ENCODE data around the gene PRDM10. TPM values are rescaled to one million over a fixed set of nuclear protein-coding genes. Genes with fewer than 3 reads are reported as not detected.

PRDM10 gene
- total RNA-seq, 1 donor = 8.0 TPM

- TF ChIP-seq, protein P1, sequence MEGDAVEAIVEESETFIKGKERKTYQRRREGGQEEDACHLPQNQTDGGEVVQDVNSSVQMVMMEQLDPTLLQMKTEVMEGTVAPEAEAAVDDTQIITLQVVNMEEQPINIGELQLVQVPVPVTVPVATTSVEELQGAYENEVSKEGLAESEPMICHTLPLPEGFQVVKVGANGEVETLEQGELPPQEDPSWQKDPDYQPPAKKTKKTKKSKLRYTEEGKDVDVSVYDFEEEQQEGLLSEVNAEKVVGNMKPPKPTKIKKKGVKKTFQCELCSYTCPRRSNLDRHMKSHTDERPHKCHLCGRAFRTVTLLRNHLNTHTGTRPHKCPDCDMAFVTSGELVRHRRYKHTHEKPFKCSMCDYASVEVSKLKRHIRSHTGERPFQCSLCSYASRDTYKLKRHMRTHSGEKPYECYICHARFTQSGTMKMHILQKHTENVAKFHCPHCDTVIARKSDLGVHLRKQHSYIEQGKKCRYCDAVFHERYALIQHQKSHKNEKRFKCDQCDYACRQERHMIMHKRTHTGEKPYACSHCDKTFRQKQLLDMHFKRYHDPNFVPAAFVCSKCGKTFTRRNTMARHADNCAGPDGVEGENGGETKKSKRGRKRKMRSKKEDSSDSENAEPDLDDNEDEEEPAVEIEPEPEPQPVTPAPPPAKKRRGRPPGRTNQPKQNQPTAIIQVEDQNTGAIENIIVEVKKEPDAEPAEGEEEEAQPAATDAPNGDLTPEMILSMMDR (IDR thresholded peaks at IDR 0.05; ENCODE audit: extremely low read depth, low read depth, low read length) = no peak
- H3K4me2 ChIP-seq (ENCODE audit: insufficient read depth, low read length) = no peak overlapping the region
- H4K20me1 ChIP-seq (ENCODE audit: insufficient read depth, low read length) = no peaks in the 10 kb centered on the region
- no peak overlapping the region for H3K27ac ChIP-seq (ENCODE audit: low read depth, low read length)
- H3K27me3 ChIP-seq (ENCODE audit: insufficient read depth, low read length) = no peaks in the 10 kb centered on the region
- DNase-seq (ENCODE audit: insufficient read length, low spot score, missing footprints) = no peak
- no peak overlapping the region for H2AFZ ChIP-seq (ENCODE audit: low read length)
- no peaks in the 10 kb centered on the region for H3K9me3 ChIP-seq (ENCODE audit: low read depth, low read length)
- H3K4me3 ChIP-seq (ENCODE audit: insufficient read depth, low read length) = no peak overlapping the region
- H3K4me1 ChIP-seq (ENCODE audit: insufficient read depth, low read length) = peaks cover 5% of the 10 kb centered on the region
- no peaks in the 10 kb centered on the region for H3K36me3 ChIP-seq (ENCODE audit: insufficient read depth, low read length)
- no peaks in the 10 kb centered on the region for H3K79me2 ChIP-seq (ENCODE audit: insufficient read depth, low read length)
Observed at GRCh38 chr11:130047141-130047540, 44.5 kb upstream of the PRDM10 start.

DNA sequence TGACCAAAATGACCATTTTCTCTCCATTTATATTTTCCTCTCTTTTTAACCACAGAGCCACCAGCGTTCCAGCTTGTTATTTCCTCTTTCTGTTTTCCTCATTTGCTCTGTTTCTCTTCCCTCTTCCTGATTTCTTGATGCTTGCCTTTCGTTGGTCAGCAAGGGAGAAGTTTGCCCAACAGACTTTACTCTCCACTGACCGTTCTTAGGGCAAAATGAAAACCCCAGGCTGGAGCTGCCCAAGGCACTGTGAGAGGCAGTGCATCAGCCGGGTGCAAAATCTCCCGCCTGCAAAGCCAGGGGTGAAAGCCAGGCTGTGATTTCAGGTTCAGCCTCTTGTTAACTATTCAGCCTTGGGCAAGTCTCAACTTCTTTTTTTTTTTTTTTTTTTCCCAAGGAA lies 40.9 kb upstream of the PRDM10 start:
- H2AFZ ChIP-seq (ENCODE audit: low read length) = peak overlapping the region; percentile 4
- TF ChIP-seq, protein P1 (IDR thresholded peaks at IDR 0.05; ENCODE audit: extremely low read depth, low read depth, low read length) = no peak
- no peak for DNase-seq (ENCODE audit: insufficient read length, low spot score, missing footprints)

GRCh38 chr11:130042093-130042591 lies 39.5 kb upstream of the PRDM10 start:
- Histone ChIP-seq H3K27me3 (ENCODE audit: insufficient read depth, low read length) (no peaks in the 10 kb centered on the region), H3K4me3 (ENCODE audit: insufficient read depth, low read length) (no peak overlapping the region), H3K79me2 (ENCODE audit: insufficient read depth, low read length) (no peaks in the 10 kb centered on the region), H3K9me3 (ENCODE audit: low read depth, low read length) (no peaks in the 10 kb centered on the region), H4K20me1 (ENCODE audit: insufficient read depth, low read length) (no peaks in the 10 kb centered on the region), H3K36me3 (ENCODE audit: insufficient read depth, low read length) (no peaks in the 10 kb centered on the region), H2AFZ (ENCODE audit: low read length) (no peak overlapping the region), H3K4me1 (ENCODE audit: insufficient read depth, low read length) (peaks cover 8% of the 10 kb centered on the region), H3K4me2 (ENCODE audit: insufficient read depth, low read length) (no peak overlapping the region), H3K27ac (ENCODE audit: low read depth, low read length) (no peak overlapping the region)
- TF ChIP-seq, protein P1 (IDR thresholded peaks at IDR 0.05; ENCODE audit: extremely low read depth, low read depth, low read length) = no peak
- DNase-seq (ENCODE audit: insufficient read length, low spot score, missing footprints) = peak; percentile 98

More for the DNA sequence above, 40.9 kb upstream of the PRDM10 start:
- no peaks in the 10 kb centered on the region for H3K27me3 ChIP-seq (ENCODE audit: insufficient read depth, low read length)
- no peak overlapping the region for H3K27ac ChIP-seq (ENCODE audit: low read depth, low read length)
- H4K20me1 ChIP-seq (ENCODE audit: insufficient read depth, low read length) = no peaks in the 10 kb centered on the region
- no peak overlapping the region for H3K4me2 ChIP-seq (ENCODE audit: insufficient read depth, low read length)
- H3K9me3 ChIP-seq (ENCODE audit: low read depth, low read length) = no peaks in the 10 kb centered on the region
- H3K36me3 ChIP-seq (ENCODE audit: insufficient read depth, low read length) = no peaks in the 10 kb centered on the region
- no peaks in the 10 kb centered on the region for H3K79me2 ChIP-seq (ENCODE audit: insufficient read depth, low read length)
- no peak overlapping the region for H3K4me3 ChIP-seq (ENCODE audit: insufficient read depth, low read length)
- peaks cover 3% of the 10 kb centered on the region for H3K4me1 ChIP-seq (ENCODE audit: insufficient read depth, low read length)

DNA sequence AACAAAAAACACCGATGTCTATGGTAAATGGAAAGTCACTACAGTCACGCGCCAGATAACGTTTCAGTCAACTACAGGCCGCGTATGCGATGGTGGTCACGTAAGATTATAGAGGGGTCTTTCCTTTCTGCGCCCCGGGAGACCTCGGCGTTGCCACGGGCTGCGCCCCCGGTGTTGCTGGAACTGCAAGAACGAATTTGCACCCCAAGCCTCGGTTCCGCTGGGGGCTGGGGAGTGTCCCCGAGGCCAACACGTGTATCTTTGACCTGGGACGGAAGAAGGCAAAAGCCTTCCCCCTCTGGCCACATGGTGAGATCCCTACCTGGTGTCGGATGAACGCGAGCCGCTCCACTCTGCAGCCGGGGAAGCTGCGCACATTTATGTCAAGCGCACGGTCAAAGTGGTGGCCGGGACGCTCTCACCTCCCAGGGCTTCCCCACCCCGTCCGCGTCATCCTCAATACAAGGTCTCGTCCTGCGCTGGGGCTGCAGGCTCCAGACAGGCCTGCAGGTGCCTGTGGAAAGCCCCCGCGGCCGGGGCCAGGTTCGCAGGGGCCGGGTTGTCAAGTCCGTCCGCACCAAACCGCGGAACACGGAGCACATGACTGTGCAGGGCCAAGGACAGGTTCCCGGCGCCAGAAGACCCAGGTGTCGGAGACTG lies 37.8 kb upstream of the PRDM10 start:
- peaks cover 8% of the 10 kb centered on the region for H3K4me1 ChIP-seq (ENCODE audit: insufficient read depth, low read length)
- H3K27ac ChIP-seq (ENCODE audit: low read depth, low read length) = no peak overlapping the region
- no peaks in the 10 kb centered on the region for H3K27me3 ChIP-seq (ENCODE audit: insufficient read depth, low read length)
- H3K4me2 ChIP-seq (ENCODE audit: insufficient read depth, low read length) = no peak overlapping the region
- no peak overlapping the region for H2AFZ ChIP-seq (ENCODE audit: low read length)
- TF ChIP-seq, protein P1 (IDR thresholded peaks at IDR 0.05; ENCODE audit: extremely low read depth, low read depth, low read length) = no peak
- no peaks in the 10 kb centered on the region for H3K79me2 ChIP-seq (ENCODE audit: insufficient read depth, low read length)
- no peak for DNase-seq (ENCODE audit: insufficient read length, low spot score, missing footprints)
- no peaks in the 10 kb centered on the region for H3K36me3 ChIP-seq (ENCODE audit: insufficient read depth, low read length)
- H3K4me3 ChIP-seq (ENCODE audit: insufficient read depth, low read length) = no peak overlapping the region
- no peaks in the 10 kb centered on the region for H4K20me1 ChIP-seq (ENCODE audit: insufficient read depth, low read length)
- H3K9me3 ChIP-seq (ENCODE audit: low read depth, low read length) = no peaks in the 10 kb centered on the region
